RWPE1 (cell line): ENCODE data around the gene CCL19.

Experiments used
- CTCF ChIA-PET: fragments of 350-600 bp; sonication (Branson Sonifier 250); formaldehyde crosslinking; extraction: SDS; loops from one replicate; lab custom pipeline; 2021; lab: Yijun Ruan, JAX
- POLR2A ChIA-PET: fragments of 400-600 bp; formaldehyde crosslinking; extraction: SDS; loops from one replicate; lab custom pipeline; 2020; ENCODE audit warnings: antibody characterized with exemption; ENCODE audit not compliant: low non-redundant PET; lab: Yijun Ruan, JAX
- DNase-seq: peaks from one replicate; pipeline ENCODE4 v3.0.0; 2012; ENCODE audit warnings: low spot score
- H3K27ac ChIP-seq: fragments of 450-650 bp; 2 replicates; pipeline ENCODE4 v1.5.1; 2017
- CTCF ChIP-seq: fragments of 450-650 bp; conservative IDR thresholded peaks from 2 replicates; pipeline ENCODE4 v1.5.1; 2017; ENCODE audit warnings: low read depth, mild to moderate bottlenecking

CCL19 gene

GRCh38 chr9:34701023-34701768 is 10.1 kb upstream of the CCL19 start:
- ChIA-PET CTCF (interaction anchor here (0.5 to 1.4 kb wide), 6 partner anchors 15 to 414 kb away, joined by 3 to 5 read pairs (median 4); no protein-coding TSS in a partner anchor), POLR2A (no interaction called here)
- peak; percentile 64 for DNase-seq
- TF ChIP-seq CTCF, result peak; percentile 96
- no peak overlapping the region for H3K27ac ChIP-seq

GRCh38 chr9:34694811-34695210 is 3.7 kb upstream of the CCL19 start:
- no peak for TF ChIP-seq CTCF
- H3K27ac ChIP-seq, result no peak overlapping the region
- DNase-seq, result no peak
- POLR2A ChIA-PET, result no interaction called here
- CTCF ChIA-PET, result no interaction called here

GRCh38 chr9:34693560-34693959 is 2.5 kb upstream of the CCL19 start:
- H3K27ac ChIP-seq, result no peak overlapping the region
- DNase-seq, result no peak
- no peak for TF ChIP-seq CTCF
- CTCF ChIA-PET, result no interaction called here
- POLR2A ChIA-PET, result no interaction called here

GRCh38 chr9:34691936-34692315 is 850 bp upstream of the CCL19 start:
- TF ChIP-seq CTCF, result no peak
- no peak overlapping the region for H3K27ac ChIP-seq
- ChIA-PET CTCF (interaction anchor here (0.6 to 0.7 kb wide), 3 partner anchors 14 to 293 kb away, joined by 3 to 4 read pairs (median 3); partner anchors contain the start of gene GALT), POLR2A (no interaction called here)
- no peak for DNase-seq

GRCh38 chr9:34689512-34689911 is 1.6 kb downstream of the CCL19 start:
- ChIA-PET POLR2A (no interaction called here), CTCF (no interaction called here)
- no peak for TF ChIP-seq CTCF
- no peak for DNase-seq
- no peak overlapping the region for H3K27ac ChIP-seq

GRCh38 chr9:34689116-34689470 is 2.0 kb downstream of the CCL19 start:
- TF ChIP-seq CTCF, result no peak
- ChIA-PET CTCF (no interaction called here), POLR2A (no interaction called here)
- DNase-seq, result no peak
- H3K27ac ChIP-seq, result no peak overlapping the region
